ENCODE measurements around the gene PAK1. TPM values are rescaled to one million over a fixed set of nuclear protein-coding genes. Genes with fewer than 3 reads are reported as not detected.

Gene PAK1
- total RNA-seq, 1 experiment from 2014 or later, result 80.0 TPM

DNA sequence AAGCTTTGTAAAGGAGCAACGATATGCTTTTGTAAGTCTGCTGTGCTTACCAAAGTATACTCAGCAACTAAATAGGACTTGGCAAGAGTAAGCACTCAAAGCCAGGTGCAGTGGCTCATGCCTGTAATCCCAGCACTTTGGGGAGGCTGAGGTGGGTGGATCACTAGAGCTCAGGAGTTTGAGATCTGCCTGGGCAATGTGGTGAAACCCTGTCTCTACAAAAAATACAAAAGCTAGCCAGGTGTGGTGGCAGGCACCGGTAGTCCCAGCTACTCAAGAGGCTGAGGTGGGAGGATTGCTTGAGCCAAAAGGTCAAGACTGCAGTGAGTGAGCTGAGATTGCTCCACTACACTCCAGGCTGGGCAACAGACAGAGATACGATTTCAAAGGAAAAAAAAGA lies 67.5 kb downstream of the PAK1 start:
- TF ChIP-seq, protein P1, sequence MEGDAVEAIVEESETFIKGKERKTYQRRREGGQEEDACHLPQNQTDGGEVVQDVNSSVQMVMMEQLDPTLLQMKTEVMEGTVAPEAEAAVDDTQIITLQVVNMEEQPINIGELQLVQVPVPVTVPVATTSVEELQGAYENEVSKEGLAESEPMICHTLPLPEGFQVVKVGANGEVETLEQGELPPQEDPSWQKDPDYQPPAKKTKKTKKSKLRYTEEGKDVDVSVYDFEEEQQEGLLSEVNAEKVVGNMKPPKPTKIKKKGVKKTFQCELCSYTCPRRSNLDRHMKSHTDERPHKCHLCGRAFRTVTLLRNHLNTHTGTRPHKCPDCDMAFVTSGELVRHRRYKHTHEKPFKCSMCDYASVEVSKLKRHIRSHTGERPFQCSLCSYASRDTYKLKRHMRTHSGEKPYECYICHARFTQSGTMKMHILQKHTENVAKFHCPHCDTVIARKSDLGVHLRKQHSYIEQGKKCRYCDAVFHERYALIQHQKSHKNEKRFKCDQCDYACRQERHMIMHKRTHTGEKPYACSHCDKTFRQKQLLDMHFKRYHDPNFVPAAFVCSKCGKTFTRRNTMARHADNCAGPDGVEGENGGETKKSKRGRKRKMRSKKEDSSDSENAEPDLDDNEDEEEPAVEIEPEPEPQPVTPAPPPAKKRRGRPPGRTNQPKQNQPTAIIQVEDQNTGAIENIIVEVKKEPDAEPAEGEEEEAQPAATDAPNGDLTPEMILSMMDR (conservative IDR thresholded peaks at IDR 0.05), result no peak
- TF ChIP-seq EZH2 (IDR thresholded peaks at IDR 0.05; ENCODE audit: low read depth), result no peak
- H3K36me3 ChIP-seq (ENCODE audit: low read depth), result no peaks in the 10 kb centered on the region
- no peaks in the 10 kb centered on the region for H3K27me3 ChIP-seq (ENCODE audit: insufficient read depth, low read depth)
- H3K9me3 ChIP-seq (ENCODE audit: insufficient read depth, low read depth), result no peaks in the 10 kb centered on the region
- peaks cover 5% of the 10 kb centered on the region; the same call in 1 of the 2 replicates for H3K79me2 ChIP-seq (ENCODE audit: low read depth)
- intact Hi-C loops (cut with micrococcal nuclease; ENCODE audit: unreplicated experiment), result no loop called here
- POLR2A ChIA-PET (ENCODE audit: unreplicated experiment), result interaction anchor here (0.7 kb wide), 1 partner anchor 20 kb away, joined by 4 read pairs; no protein-coding TSS in a partner anchor
- no peaks in the 10 kb centered on the region for H3K9me2 ChIP-seq (ENCODE audit: insufficient read depth)
- no peak overlapping the region for H3K4me2 ChIP-seq
- peaks cover 34% of the 10 kb centered on the region for H3K4me1 ChIP-seq (replicated peaks; ENCODE audit: insufficient read depth)
- H3K4me3 ChIP-seq, result no peak overlapping the region
- no peaks in the 10 kb centered on the region; the same call in 1 of the 2 replicates for H4K20me1 ChIP-seq (ENCODE audit: insufficient read depth)
- CTCF ChIA-PET, result no interaction called here
- H2AFZ ChIP-seq, result no peak overlapping the region
- H3F3A ChIP-seq (ENCODE audit: insufficient read depth, low read depth), result peaks cover 21% of the 10 kb centered on the region
- DNase-seq, result no peak
- H3K27ac ChIP-seq, result no peak overlapping the region
- no TSS peak for BruUV-seq (replicated peaks)

DNA sequence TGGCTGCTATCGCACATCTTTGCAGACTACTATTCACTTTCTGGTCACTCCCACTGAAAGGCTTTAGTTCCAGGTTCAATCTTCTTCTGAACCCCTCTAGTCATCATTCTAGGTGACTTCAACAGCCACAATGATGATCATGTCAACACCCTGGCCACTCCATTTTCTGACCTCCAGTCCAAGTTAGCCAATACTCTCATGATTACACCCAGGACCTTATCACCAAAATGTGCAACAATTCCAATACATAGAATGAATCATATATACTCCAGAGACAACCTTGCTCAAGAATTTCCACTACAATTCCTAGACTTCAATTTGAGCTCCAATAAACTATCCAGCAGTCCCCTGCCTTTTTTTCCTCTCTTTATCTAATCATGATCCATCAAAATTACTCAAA lies 70.7 kb downstream of the PAK1 start:
- TF ChIP-seq, protein P1 (conservative IDR thresholded peaks at IDR 0.05), result no peak
- TF ChIP-seq EZH2 (IDR thresholded peaks at IDR 0.05; ENCODE audit: low read depth), result no peak
- H3K9me3 ChIP-seq (ENCODE audit: insufficient read depth, low read depth), result no peaks in the 10 kb centered on the region
- H3K4me2 ChIP-seq, result no peak overlapping the region
- no peaks in the 10 kb centered on the region for H3K36me3 ChIP-seq (ENCODE audit: low read depth)
- H3K79me2 ChIP-seq (ENCODE audit: low read depth), result peaks cover 5% of the 10 kb centered on the region; the same call in 1 of the 2 replicates
- no peak overlapping the region for H3K27ac ChIP-seq
- H3K9me2 ChIP-seq (ENCODE audit: insufficient read depth), result no peaks in the 10 kb centered on the region
- no peak for DNase-seq
- ChIA-PET CTCF (interaction anchor here (0.6 kb wide), 1 partner anchor 105 kb away, joined by 3 read pairs; no protein-coding TSS in a partner anchor), POLR2A (ENCODE audit: unreplicated experiment) (no interaction called here)
- H4K20me1 ChIP-seq (ENCODE audit: insufficient read depth), result no peaks in the 10 kb centered on the region; the same call in 1 of the 2 replicates
- H3K27me3 ChIP-seq (ENCODE audit: insufficient read depth, low read depth), result no peaks in the 10 kb centered on the region
- H2AFZ ChIP-seq, result no peak overlapping the region
- H3F3A ChIP-seq (ENCODE audit: insufficient read depth, low read depth), result peaks cover 13% of the 10 kb centered on the region
- no peak overlapping the region for H3K4me3 ChIP-seq
- intact Hi-C loops (cut with micrococcal nuclease; ENCODE audit: unreplicated experiment), result no loop called here
- H3K4me1 ChIP-seq (replicated peaks; ENCODE audit: insufficient read depth), result peaks cover 27% of the 10 kb centered on the region
- BruUV-seq (replicated peaks), result no TSS peak

DNA sequence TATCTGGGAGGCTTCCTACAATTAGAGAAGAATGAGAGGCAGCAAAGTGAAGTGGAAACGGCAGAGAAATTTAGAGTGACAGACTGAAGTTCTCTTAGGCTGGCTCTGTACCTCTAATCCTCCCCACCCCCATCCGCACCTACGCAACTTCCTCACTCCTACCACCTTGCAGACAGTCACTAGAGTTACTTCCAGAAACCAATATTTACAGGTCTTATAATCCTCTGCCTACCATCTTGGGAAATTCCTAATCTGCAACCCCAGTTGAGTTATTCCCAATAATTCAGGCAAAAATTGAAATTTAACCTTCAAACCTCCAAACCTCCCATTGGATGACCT lies 71.7 kb downstream of the PAK1 start:
- DNase-seq, result no peak
- Histone ChIP-seq H4K20me1 (ENCODE audit: insufficient read depth) (no peaks in the 10 kb centered on the region; the same call in 1 of the 2 replicates), H3K27ac (no peak overlapping the region), H3K36me3 (ENCODE audit: low read depth) (no peaks in the 10 kb centered on the region), H2AFZ (no peak overlapping the region), H3F3A (ENCODE audit: insufficient read depth, low read depth) (peaks cover 3% of the 10 kb centered on the region), H3K27me3 (ENCODE audit: insufficient read depth, low read depth) (no peaks in the 10 kb centered on the region), H3K4me1 (replicated peaks; ENCODE audit: insufficient read depth) (peaks cover 17% of the 10 kb centered on the region), H3K9me2 (ENCODE audit: insufficient read depth) (no peaks in the 10 kb centered on the region), H3K9me3 (ENCODE audit: insufficient read depth, low read depth) (no peaks in the 10 kb centered on the region), H3K4me2 (0 out of 2 replicates have a peak overlapping the region, but pooled peaks have one; percentile 2), H3K79me2 (ENCODE audit: low read depth) (peaks cover 5% of the 10 kb centered on the region; the same call in 1 of the 2 replicates), H3K4me3 (no peak overlapping the region)
- TF ChIP-seq, protein P1 (conservative IDR thresholded peaks at IDR 0.05), result no peak
- no peak for TF ChIP-seq EZH2 (IDR thresholded peaks at IDR 0.05; ENCODE audit: low read depth)
- no TSS peak for BruUV-seq (replicated peaks)
- ChIA-PET CTCF (no interaction called here), POLR2A (ENCODE audit: unreplicated experiment) (no interaction called here)
- intact Hi-C loops (cut with micrococcal nuclease; ENCODE audit: unreplicated experiment), result no loop called here
